B cell (primary cell): ENCODE measurements around the gene ALAD. TPM values are rescaled to one million over a fixed set of nuclear protein-coding genes. Genes with fewer than 3 reads are reported as not detected.

Experiments used
- ATAC-seq: fragments of 200-7000 bp; cut with Tn5 transposase; one replicate; pipeline ENCODE4 v1.10.0; 2021; ENCODE audit warnings: low read depth, mild to moderate bottlenecking, moderate number of reproducible peaks, moderate library complexity
- CTCF ChIA-PET: fragments of 350-600 bp; sonication (Branson Sonifier 250); formaldehyde crosslinking; loops from one replicate; lab custom pipeline; 2021; ENCODE audit warnings: antibody characterized with exemption, inconsistent platforms; lab: Charles Lee
- POLR2A ChIA-PET: fragments of 350-600 bp; sonication (Branson Sonifier 250); formaldehyde crosslinking; loops from one replicate; lab custom pipeline; 2021; ENCODE audit warnings: antibody characterized with exemption; lab: Charles Lee
- DNase-seq: peaks from one replicate; pipeline ENCODE4 v3.0.0; 2013
- H2AFZ ChIP-seq: 2 replicates; pipeline ENCODE4 v1.6.1; 2012; ENCODE audit warnings: mild to moderate bottlenecking, low read depth, low read length; ENCODE audit not compliant: insufficient read depth, poor library complexity, severe bottlenecking
- H3K27ac ChIP-seq, 2 donors: 1 replicate in 1 of 2; 2 replicates in 1 of 2; pipeline ENCODE4 v1.5.1; 2012 to 2013; ENCODE audit warnings: low read length in 2 of 2, mild to moderate bottlenecking in 2 of 2, moderate library complexity in 1 of 2
- H3K27me3 ChIP-seq, 4 experiments: fragments of 200-600 bp in 1 of 4; sonication (generic) in 1 of 4; replicated peaks in 1 of 4; 1 replicate in 2 of 4; 2 replicates in 2 of 4; pipeline versions ENCODE4 v1.6.1 to v1.7.0; 2013 to 2016; ENCODE audit warnings: low read length in 3 of 4, mild to moderate bottlenecking in 2 of 4, mixed read lengths in 1 of 4, moderate library complexity in 1 of 4; ENCODE audit not compliant: insufficient read depth in 4 of 4, control insufficient read depth in 3 of 4; ENCODE audit errors: control extremely low read depth in 1 of 4
- H3K36me3 ChIP-seq, 2 experiments: replicated peaks in 1 of 2; 1 replicate in 1 of 2; 2 replicates in 1 of 2; pipeline versions ENCODE4 v1.6.1 to v1.7.1; 2013; ENCODE audit warnings: low read length in 1 of 2; ENCODE audit not compliant: insufficient read depth in 2 of 2, control insufficient read depth in 1 of 2; ENCODE audit errors: control extremely low read depth in 1 of 2, extremely low read depth in 1 of 2
- H3K4me1 ChIP-seq, 2 donors: fragments of 200-600 bp in 1 of 2; sonication (generic) in 1 of 2; 1 replicate in 1 of 2; 2 replicates in 1 of 2; pipeline versions ENCODE4 v1.5.1 to v1.6.1; 2013 to 2017; ENCODE audit warnings: low read length in 2 of 2; ENCODE audit not compliant: control insufficient read depth in 2 of 2, insufficient read depth in 2 of 2
- H3K4me2 ChIP-seq: replicated peaks from 2 replicates; pipeline ENCODE3; 2012; ENCODE audit warnings: mild to moderate bottlenecking, low read depth, low read length; ENCODE audit not compliant: poor library complexity, severe bottlenecking
- H3K4me3 ChIP-seq, 5 experiments: fragments of 200-600 bp in 1 of 5; sonication (generic) in 1 of 5; 1 replicate in 3 of 5; 2 replicates in 2 of 5; pipeline versions ENCODE4 v1.5.1 to v1.7.0; 2011 to 2016; ENCODE audit warnings: low read length in 4 of 5, mild to moderate bottlenecking in 4 of 5, low read depth in 2 of 5, control low read depth in 1 of 5, moderate library complexity in 1 of 5; ENCODE audit not compliant: insufficient read depth in 1 of 5; ENCODE audit errors: control extremely low read depth in 1 of 5, extremely low read depth in 1 of 5
- H3K79me2 ChIP-seq: fragments of 200-600 bp; sonication (generic); one replicate; pipeline ENCODE4 v1.6.0; 2016; ENCODE audit warnings: low read length; ENCODE audit not compliant: control insufficient read depth, insufficient read depth
- H3K9ac ChIP-seq: fragments of 200-600 bp; sonication (generic); 2 replicates; pipeline ENCODE4 v1.6.1; 2017; ENCODE audit warnings: mild to moderate bottlenecking, low read length, moderate library complexity
- H3K9me3 ChIP-seq, 3 donors: one replicate each; pipeline versions ENCODE4 v1.6.1 to v1.7.1; 2013; ENCODE audit warnings: low read length in 2 of 3; ENCODE audit not compliant: control insufficient read depth in 2 of 3, insufficient read depth in 1 of 3; ENCODE audit errors: control extremely low read depth in 1 of 3
- H4K20me1 ChIP-seq: 2 replicates; pipeline ENCODE4 v1.6.0; 2012; ENCODE audit warnings: mild to moderate bottlenecking, low read length; ENCODE audit not compliant: insufficient read depth, control insufficient read depth, poor library complexity, severe bottlenecking
- H3K27ac Mint-ChIP-seq: one replicate; pipeline ENCODE4 v1.8.0; 2021; ENCODE audit warnings: mixed read lengths
- H3K27me3 Mint-ChIP-seq: one replicate; pipeline ENCODE4 v1.8.0; 2021; ENCODE audit warnings: mixed read lengths
- H3K4me1 Mint-ChIP-seq: one replicate; pipeline ENCODE4 v1.8.0; 2021; ENCODE audit warnings: mixed read lengths
- H3K4me3 Mint-ChIP-seq: one replicate; pipeline ENCODE4 v1.8.0; 2021; ENCODE audit warnings: mixed read lengths
- H3K9me3 Mint-ChIP-seq: one replicate; pipeline ENCODE4 v1.8.0; 2022; ENCODE audit warnings: mixed read lengths; ENCODE audit not compliant: insufficient read depth
- CTCF ChIP-seq: fragments of 200-600 bp; IDR thresholded peaks from one replicate; pipeline ENCODE4 v1.8.0; 2022; ENCODE audit warnings: antibody characterized with exemption, mild to moderate bottlenecking
- EZH2 ChIP-seq: IDR thresholded peaks from 2 replicates; pipeline ENCODE4 v1.6.1; 2012; ENCODE audit warnings: borderline replicate concordance, low read depth, mild to moderate bottlenecking, moderate library complexity, low read length; ENCODE audit not compliant: insufficient read depth, poor library complexity, severe bottlenecking
- WGBS: methylation state at CpG from one replicate; pipeline ENCODE4 v1.1.5; 2013; ENCODE audit warnings: missing lambda C conversion rate; ENCODE audit not compliant: insufficient coverage; 5-methylcytosine and 5-hydroxymethylcytosine counted together
- intact Hi-C: fragments of 100-400 bp; cut with micrococcal nuclease; formaldehyde crosslinking; loops from one replicate; pipeline ENCODE4 v1.10.0; 2022
- polyA plus RNA-seq: library from polyadenylated mRNA; depleted of rRNA; stranded (reverse); fragments of >200 nt; gene quantifications from 2 replicates; pipeline ENCODE4 v1.2.3, GENCODE V29; 2012
- total RNA-seq, 2 donors: library from RNA; stranded (reverse); fragments of 120-200 nt in 1 of 2; gene quantifications; 1 replicate in 1 of 2; 2 replicates in 1 of 2; pipeline versions ENCODE4 v1.2.3 to v1.2.4, GENCODE V29; 2013 to 2022

The ALAD gene
- total and polyA plus RNA-seq, 2 donors (not counting 1 experiment from before 2014, with no cell fraction given) = 22.0 to 39.8 TPM

GRCh38 chr9:113349445-113350094, 51.5 kb downstream of the ALAD start, which contains the start of gene BSPRY:
Gene BSPRY (plus strand): TSS chr9:113349541. CDS start chr9:113349580, 39 bp downstream.
- Histone ChIP-seq H3K4me3 (peak within 1 kb of the TSS; percentile 15 to 58 (median 52)), H3K9me3 (no peaks in the 10 kb centered on the region), H3K4me2 (peak within 1 kb of the TSS; percentile 79), H4K20me1 (no peaks in the 10 kb centered on the region), H3K27ac (no peak within 1 kb of the TSS), H3K27me3 (peaks cover 0 to 17% (median 1%) of the 10 kb centered on the region in 4 experiments), H3K9ac (peak within 1 kb of the TSS; percentile 64), H3K4me1 (peaks cover 19 to 22% of the 10 kb centered on the region in 2 donors), H3K36me3 (no peaks in the 10 kb centered on the region), H2AFZ (peak within 1 kb of the TSS; percentile 72), H3K79me2 (no peaks in the 10 kb centered on the region)
- H3K27me3 Mint-ChIP-seq = peaks cover 14% of the 10 kb centered on the region
- H3K27ac Mint-ChIP-seq = peak within 1 kb of the TSS; percentile 46
- TF ChIP-seq CTCF (no peak), EZH2 (no peak)
- no peaks in the 10 kb centered on the region for H3K9me3 Mint-ChIP-seq
- ATAC-seq (peak; percentile 58), DNase-seq (peak; percentile 56)
- peak within 1 kb of the TSS; percentile 85 for H3K4me3 Mint-ChIP-seq
- under 1% methylated on average over 67 of the region's 71 CpGs for WGBS
- peaks cover 25% of the 10 kb centered on the region for H3K4me1 Mint-ChIP-seq
- intact Hi-C loops = loop anchor here (2.0 kb wide), 1 partner anchor 13 kb away; no protein-coding TSS in a partner anchor
- CTCF ChIA-PET = interaction anchor here (2.2 kb wide), 1 partner anchor 10 kb away, joined by 10 read pairs; the partner anchor contains the start of gene WDR31
- POLR2A ChIA-PET = interaction anchor here (0.6 to 2.1 kb wide), 4 partner anchors 10 to 27 kb away, joined by 3 to 7 read pairs (median 4); partner anchors contain the start of genes HDHD3 and WDR31

GRCh38 chr9:113349066-113349444, 52.0 kb downstream of the ALAD start:
- DNase-seq (no peak), ATAC-seq (no peak)
- H3K79me2 ChIP-seq = no peaks in the 10 kb centered on the region
- ChIA-PET POLR2A (interaction anchor here (0.6 to 1.2 kb wide), 3 partner anchors 26 to 106 kb away, joined by 3 to 7 read pairs (median 5); partner anchors contain the start of gene HDHD3), CTCF (interaction anchor here (2.2 kb wide), 1 partner anchor 9 kb away, joined by 10 read pairs; the partner anchor contains the start of gene WDR31)
- Mint-ChIP-seq H3K4me1 (peaks cover 25% of the 10 kb centered on the region), H3K27ac (peak overlapping the region; percentile 7), H3K4me3 (peak overlapping the region; percentile 85), H3K9me3 (no peaks in the 10 kb centered on the region), H3K27me3 (peaks cover 14% of the 10 kb centered on the region)
- 34% methylated on average over 11 of the region's 13 CpGs for WGBS
- H3K4me2 ChIP-seq = peak overlapping the region; percentile 79
- H3K4me1 ChIP-seq = peaks cover 19 to 22% of the 10 kb centered on the region in 2 donors
- peaks cover 0 to 17% (median 1%) of the 10 kb centered on the region in 4 experiments for H3K27me3 ChIP-seq
- TF ChIP-seq EZH2 = no peak
- no peak for TF ChIP-seq CTCF
- H4K20me1 ChIP-seq = no peaks in the 10 kb centered on the region
- intact Hi-C loops = no loop called here
- peak overlapping the region; percentile 64 for H3K9ac ChIP-seq
- no peaks in the 10 kb centered on the region for H3K9me3 ChIP-seq
- H3K4me3 ChIP-seq = peak overlapping the region in 3 of 5 experiments; percentile 52 to 58 (median 57)
- H3K27ac ChIP-seq = no peak overlapping the region
- no peaks in the 10 kb centered on the region for H3K36me3 ChIP-seq
- H2AFZ ChIP-seq = peak overlapping the region; percentile 72
